ENCODE measurements around the gene SLC5A4. TPM values are rescaled to one million over a fixed set of nuclear protein-coding genes. Genes with fewer than 3 reads are reported as not detected.
"Not testable (repeated sequence)": the region's sequence is repeated elsewhere in the genome, so short reads cannot be mapped to it uniquely, and the experiment has no call there.

SLC5A4 gene
- polyA plus RNA-seq, 3 donors: 0.25 to 2.5 (median 0.81) TPM

- no peak overlapping the region for H3K27ac ChIP-seq (ENCODE audit: low read depth, low read length)
- 18 to 65% (median 40%) methylated on average over 42 of the region's 42 CpGs for WGBS, 3 donors
Measured at GRCh38 chr22:32204040-32204855, 50.9 kb downstream of the SLC5A4 start.

- H3K27ac ChIP-seq (ENCODE audit: low read depth, low read length): no peak overlapping the region
- WGBS, 3 donors: 12 to 50% (median 37%) methylated on average over 53 of the region's 53 CpGs
Measured at GRCh38 chr22:32203181-32204039, 51.7 kb downstream of the SLC5A4 start.

- no peak overlapping the region for H3K27ac ChIP-seq (ENCODE audit: low read depth, low read length)
- WGBS, 3 donors: 4 to 10% (median 10%) methylated on average over 24 to 29 of the region's 29 CpGs
Measured at GRCh38 chr22:32202539-32203180, 52.5 kb downstream of the SLC5A4 start.

- WGBS, 3 donors: 22 to 28% (median 25%) methylated on average over 4 of the region's 4 CpGs
- H3K27ac ChIP-seq (ENCODE audit: low read depth, low read length): no peak overlapping the region
Measured at GRCh38 chr22:32202161-32202538, 53.0 kb downstream of the SLC5A4 start.

- no peak overlapping the region for H3K27ac ChIP-seq (ENCODE audit: low read depth, low read length)
- 41 to 74% (median 45%) methylated on average over 10 of the region's 10 CpGs for WGBS, 3 donors
Measured at GRCh38 chr22:32200752-32201151, 54.4 kb downstream of the SLC5A4 start.

GRCh38 chr22:32199961-32200360, 55.2 kb downstream of the SLC5A4 start:
- WGBS, 3 donors: 55 to 79% (median 79%) methylated on average over 6 to 7 of the region's 7 CpGs
- no peak overlapping the region for H3K27ac ChIP-seq (ENCODE audit: low read depth, low read length)

GRCh38 chr22:32199341-32199740, 55.8 kb downstream of the SLC5A4 start:
- 50 to 94% (median 90%) methylated on average over 6 of the region's 6 CpGs for WGBS, 3 donors

GRCh38 chr22:32197553-32198226, 57.5 kb downstream of the SLC5A4 start:
- not testable (repeated sequence) for H3K27ac ChIP-seq (ENCODE audit: low read depth, low read length)
- WGBS, 3 donors: 81 to 90% (median 84%) methylated on average over 5 of the region's 5 CpGs

More at GRCh38 chr22:32199341-32199740, 55.8 kb downstream of the SLC5A4 start:
- H3K27ac ChIP-seq (ENCODE audit: low read depth, low read length): no peak overlapping the region

- WGBS, 3 donors: 65 to 68% (median 67%) methylated on average over 3 of the region's 3 CpGs
- not testable (repeated sequence) for H3K27ac ChIP-seq (ENCODE audit: low read depth, low read length)
Measured at GRCh38 chr22:32195900-32196299, 59.2 kb downstream of the SLC5A4 start.

GRCh38 chr22:32193346-32193745, 61.8 kb downstream of the SLC5A4 start:
- H3K27ac ChIP-seq (ENCODE audit: low read depth, low read length): not testable (repeated sequence)
- 86 to 87% (median 86%) methylated on average over 9 of the region's 9 CpGs for WGBS, 3 donors

GRCh38 chr22:32191021-32191420, 64.1 kb downstream of the SLC5A4 start:
- WGBS, 3 donors: 80 to 86% (median 85%) methylated on average over 14 to 15 of the region's 15 CpGs
- H3K27ac ChIP-seq (ENCODE audit: low read depth, low read length): not testable (repeated sequence)

GRCh38 chr22:32185821-32186220, 69.3 kb downstream of the SLC5A4 start:
- no peak overlapping the region for H3K27ac ChIP-seq (ENCODE audit: low read depth, low read length)
- WGBS, 3 donors: 78 to 93% (median 91%) methylated on average over 3 of the region's 3 CpGs

GRCh38 chr22:32183625-32184024, 71.5 kb downstream of the SLC5A4 start:
- 76 to 80% (median 76%) methylated on average over 3 of the region's 3 CpGs for WGBS, 3 donors

GRCh38 chr22:32181043-32181442, 74.1 kb downstream of the SLC5A4 start:
- WGBS, 3 donors: 66 to 80% (median 76%) methylated on average over 6 of the region's 6 CpGs
- no peak overlapping the region for H3K27ac ChIP-seq (ENCODE audit: low read depth, low read length)

More at GRCh38 chr22:32183625-32184024, 71.5 kb downstream of the SLC5A4 start:
- no peak overlapping the region for H3K27ac ChIP-seq (ENCODE audit: low read depth, low read length)

- 85 to 92% (median 87%) methylated on average over 8 of the region's 8 CpGs for WGBS, 3 donors
- H3K27ac ChIP-seq (ENCODE audit: low read depth, low read length): no peak overlapping the region
Measured at GRCh38 chr22:32177221-32177765, 77.9 kb downstream of the SLC5A4 start.

GRCh38 chr22:32175683-32176644, 79.2 kb downstream of the SLC5A4 start:
- no peak overlapping the region for H3K27ac ChIP-seq (ENCODE audit: low read depth, low read length)
- WGBS, 3 donors: 4 to 6% (median 4%) methylated on average over 57 to 72 of the region's 73 CpGs

GRCh38 chr22:32175115-32175514, 80.0 kb downstream of the SLC5A4 start:
- 73 to 83% (median 81%) methylated on average over 11 of the region's 11 CpGs for WGBS, 3 donors
- no peak overlapping the region for H3K27ac ChIP-seq (ENCODE audit: low read depth, low read length)

Measured in adipose tissue (tissue), 3 donors.